Measurements from ENCODE around the gene TRIO.

DNA sequence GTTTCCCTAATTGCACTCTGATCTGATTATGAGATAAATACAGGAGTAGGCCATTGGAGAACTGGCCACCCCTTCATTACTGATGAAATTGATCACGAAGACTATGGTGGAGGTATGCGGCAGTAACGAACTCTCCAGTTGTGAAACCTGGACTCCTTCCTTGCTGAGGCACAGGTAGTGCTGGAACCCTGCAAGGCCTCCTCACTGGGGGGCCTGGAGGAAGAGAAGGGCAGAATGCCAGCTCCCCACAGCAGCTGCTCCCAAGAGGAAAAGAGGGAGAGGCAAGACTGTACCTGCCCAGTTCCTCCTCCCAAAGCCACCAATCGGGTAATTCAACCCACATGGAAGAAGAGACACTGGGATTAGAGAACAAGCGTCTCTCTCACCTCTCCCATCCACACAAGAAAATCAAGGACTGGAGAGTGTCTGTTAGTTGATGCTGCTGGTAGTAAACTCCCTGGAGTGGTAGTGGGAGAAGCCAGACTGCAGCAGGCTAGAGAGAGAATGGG lies 19.1 kb upstream of the TRIO start:
- TF ChIP-seq, protein P1, sequence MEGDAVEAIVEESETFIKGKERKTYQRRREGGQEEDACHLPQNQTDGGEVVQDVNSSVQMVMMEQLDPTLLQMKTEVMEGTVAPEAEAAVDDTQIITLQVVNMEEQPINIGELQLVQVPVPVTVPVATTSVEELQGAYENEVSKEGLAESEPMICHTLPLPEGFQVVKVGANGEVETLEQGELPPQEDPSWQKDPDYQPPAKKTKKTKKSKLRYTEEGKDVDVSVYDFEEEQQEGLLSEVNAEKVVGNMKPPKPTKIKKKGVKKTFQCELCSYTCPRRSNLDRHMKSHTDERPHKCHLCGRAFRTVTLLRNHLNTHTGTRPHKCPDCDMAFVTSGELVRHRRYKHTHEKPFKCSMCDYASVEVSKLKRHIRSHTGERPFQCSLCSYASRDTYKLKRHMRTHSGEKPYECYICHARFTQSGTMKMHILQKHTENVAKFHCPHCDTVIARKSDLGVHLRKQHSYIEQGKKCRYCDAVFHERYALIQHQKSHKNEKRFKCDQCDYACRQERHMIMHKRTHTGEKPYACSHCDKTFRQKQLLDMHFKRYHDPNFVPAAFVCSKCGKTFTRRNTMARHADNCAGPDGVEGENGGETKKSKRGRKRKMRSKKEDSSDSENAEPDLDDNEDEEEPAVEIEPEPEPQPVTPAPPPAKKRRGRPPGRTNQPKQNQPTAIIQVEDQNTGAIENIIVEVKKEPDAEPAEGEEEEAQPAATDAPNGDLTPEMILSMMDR (IDR thresholded peaks at IDR 0.05) = no peak
- TF ChIP-seq POLR2AphosphoS5 (IDR thresholded peaks at IDR 0.05) = no peak
- TF ChIP-seq POLR2A (IDR thresholded peaks at IDR 0.05) = no peak
- no peak for TF ChIP-seq EP300 (IDR thresholded peaks at IDR 0.05)

Measured in upper lobe of left lung (tissue), 4 donors.